SU-DHL-6 (cell line): ENCODE results near the gene WWOX.

ENCODE experiments used
- H2AFZ ChIP-seq: fragments of 200-600 bp; sonication (generic); 2 replicates; pipeline ENCODE4 v1.6.1; 2014; ENCODE audit warnings: low read depth, mild to moderate bottlenecking, moderate library complexity, mixed read lengths, antibody characterized with exemption, low read length; ENCODE audit not compliant: severe bottlenecking
- H3F3A ChIP-seq: fragments of 200-600 bp; shearing (Covaris generic); 2 replicates; pipeline ENCODE4 v1.6.0; 2016; ENCODE audit warnings: antibody characterized with exemption, mild to moderate bottlenecking; ENCODE audit not compliant: insufficient read depth
- H3K27ac ChIP-seq: fragments of 200-600 bp; sonication (generic); 2 replicates; pipeline ENCODE4 v1.5.1; 2016; ENCODE audit warnings: low read depth, mild to moderate bottlenecking, low read length, moderate library complexity, mixed read lengths
- H3K27me3 ChIP-seq: fragments of 200-600 bp; sonication (generic), shearing (Covaris generic); 2 replicates; pipeline ENCODE4 v1.6.0; 2014; ENCODE audit warnings: mild to moderate bottlenecking, low read length
- H3K36me3 ChIP-seq: fragments of 200-600 bp; sonication (generic); 2 replicates; pipeline ENCODE4 v1.6.1; 2014; ENCODE audit warnings: mild to moderate bottlenecking, low read length, mixed read lengths
- H3K4me2 ChIP-seq: fragments of 300-600, 200-600 bp; shearing (Covaris generic), sonication (generic); 2 replicates; pipeline ENCODE4 v1.6.0; 2014; ENCODE audit warnings: low read length, low read depth, mild to moderate bottlenecking; ENCODE audit not compliant: poor library complexity, severe bottlenecking
- H3K4me3 ChIP-seq: fragments of 200-600 bp; sonication (generic); 2 replicates; pipeline ENCODE4 v1.5.1; 2014; ENCODE audit warnings: antibody characterized with exemption, low read length, mild to moderate bottlenecking, mixed read lengths; ENCODE audit not compliant: insufficient read depth, poor library complexity, severe bottlenecking
- H3K79me2 ChIP-seq: fragments of 200-600 bp; sonication (generic); 2 replicates; pipeline ENCODE4 v1.6.1; 2014; ENCODE audit warnings: mild to moderate bottlenecking, low read length, moderate library complexity; ENCODE audit not compliant: insufficient read depth
- H3K9ac ChIP-seq: fragments of 200-600 bp; sonication (generic); 2 replicates; pipeline ENCODE4 v1.7.0; 2014; ENCODE audit warnings: mild to moderate bottlenecking, low read length
- H3K9me2 ChIP-seq: fragments of 200-600 bp; sonication (generic); replicated peaks from 2 replicates; pipeline ENCODE4 v1.6.1; 2014; ENCODE audit warnings: low read length; ENCODE audit not compliant: insufficient read depth
- H3K9me3 ChIP-seq: fragments of 200-600 bp; sonication (generic); 2 replicates; pipeline ENCODE4 v1.6.1; 2014; ENCODE audit warnings: low read length, mixed read lengths; ENCODE audit not compliant: insufficient read depth
- H4K20me1 ChIP-seq: fragments of 200-600 bp; sonication (generic); 2 replicates; pipeline ENCODE4 v1.6.1; 2014; ENCODE audit warnings: low read depth, mild to moderate bottlenecking, antibody characterized with exemption, low read length, moderate library complexity, mixed read lengths
- EZH2phosphoT487 ChIP-seq: fragments of 200-600 bp; sonication (generic), shearing (Covaris generic); conservative IDR thresholded peaks from 2 replicates; pipeline ENCODE4 v1.6.1; 2018; ENCODE audit warnings: mild to moderate bottlenecking, antibody characterized with exemption, low read length, moderate library complexity, mixed read lengths
- TF ChIP-seq, protein P1 (sequence below): fragments of 200-600 bp; sonication (generic); IDR thresholded peaks from one replicate; pipeline ENCODE4 v1.5.1; 2017; ENCODE audit warnings: antibody characterized with exemption, mild to moderate bottlenecking, low read length, moderate library complexity; ENCODE audit not compliant: insufficient read depth, poor library complexity, severe bottlenecking

Gene WWOX

DNA sequence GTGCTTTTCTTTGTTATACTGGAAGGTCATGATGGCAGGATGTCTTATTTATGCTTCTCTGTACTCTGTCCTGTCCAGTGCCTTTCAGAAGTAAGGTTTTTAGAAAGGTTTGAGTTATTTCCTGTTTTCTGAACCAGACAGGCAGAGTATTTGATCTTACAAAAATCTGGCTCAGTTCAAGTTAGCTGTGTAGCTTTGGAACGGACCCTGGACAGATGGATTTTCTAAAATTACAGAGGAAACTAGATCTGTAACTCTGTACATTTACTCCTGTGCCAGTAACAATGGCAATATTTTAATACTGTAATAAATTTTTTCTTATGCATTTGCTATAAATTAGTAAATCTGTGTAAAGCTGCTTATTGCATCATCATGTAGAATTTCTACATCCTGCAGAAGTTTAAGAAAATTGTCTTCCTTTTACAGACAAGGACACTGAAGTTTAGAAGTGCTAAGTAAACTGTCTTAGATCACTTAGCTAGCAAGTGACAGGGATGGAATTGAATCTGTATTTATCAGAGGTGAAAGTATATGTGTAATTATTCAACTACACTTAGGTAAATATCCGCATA lies 347.6 kb downstream of the WWOX start:
- Histone ChIP-seq H3K9me2 (no peaks in the 10 kb centered on the region), H3K36me3 (no peaks in the 10 kb centered on the region), H2AFZ (no peak overlapping the region), H3K9ac (no peak overlapping the region), H3K4me2 (no peak overlapping the region), H3K4me3 (no peak overlapping the region), H3F3A (no peaks in the 10 kb centered on the region), H3K27me3 (no peaks in the 10 kb centered on the region), H4K20me1 (no peaks in the 10 kb centered on the region), H3K79me2 (no peaks in the 10 kb centered on the region), H3K27ac (no peak overlapping the region), H3K9me3 (no peaks in the 10 kb centered on the region)
- TF ChIP-seq, protein P1, sequence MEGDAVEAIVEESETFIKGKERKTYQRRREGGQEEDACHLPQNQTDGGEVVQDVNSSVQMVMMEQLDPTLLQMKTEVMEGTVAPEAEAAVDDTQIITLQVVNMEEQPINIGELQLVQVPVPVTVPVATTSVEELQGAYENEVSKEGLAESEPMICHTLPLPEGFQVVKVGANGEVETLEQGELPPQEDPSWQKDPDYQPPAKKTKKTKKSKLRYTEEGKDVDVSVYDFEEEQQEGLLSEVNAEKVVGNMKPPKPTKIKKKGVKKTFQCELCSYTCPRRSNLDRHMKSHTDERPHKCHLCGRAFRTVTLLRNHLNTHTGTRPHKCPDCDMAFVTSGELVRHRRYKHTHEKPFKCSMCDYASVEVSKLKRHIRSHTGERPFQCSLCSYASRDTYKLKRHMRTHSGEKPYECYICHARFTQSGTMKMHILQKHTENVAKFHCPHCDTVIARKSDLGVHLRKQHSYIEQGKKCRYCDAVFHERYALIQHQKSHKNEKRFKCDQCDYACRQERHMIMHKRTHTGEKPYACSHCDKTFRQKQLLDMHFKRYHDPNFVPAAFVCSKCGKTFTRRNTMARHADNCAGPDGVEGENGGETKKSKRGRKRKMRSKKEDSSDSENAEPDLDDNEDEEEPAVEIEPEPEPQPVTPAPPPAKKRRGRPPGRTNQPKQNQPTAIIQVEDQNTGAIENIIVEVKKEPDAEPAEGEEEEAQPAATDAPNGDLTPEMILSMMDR, result no peak
- no peak for TF ChIP-seq EZH2phosphoT487

DNA sequence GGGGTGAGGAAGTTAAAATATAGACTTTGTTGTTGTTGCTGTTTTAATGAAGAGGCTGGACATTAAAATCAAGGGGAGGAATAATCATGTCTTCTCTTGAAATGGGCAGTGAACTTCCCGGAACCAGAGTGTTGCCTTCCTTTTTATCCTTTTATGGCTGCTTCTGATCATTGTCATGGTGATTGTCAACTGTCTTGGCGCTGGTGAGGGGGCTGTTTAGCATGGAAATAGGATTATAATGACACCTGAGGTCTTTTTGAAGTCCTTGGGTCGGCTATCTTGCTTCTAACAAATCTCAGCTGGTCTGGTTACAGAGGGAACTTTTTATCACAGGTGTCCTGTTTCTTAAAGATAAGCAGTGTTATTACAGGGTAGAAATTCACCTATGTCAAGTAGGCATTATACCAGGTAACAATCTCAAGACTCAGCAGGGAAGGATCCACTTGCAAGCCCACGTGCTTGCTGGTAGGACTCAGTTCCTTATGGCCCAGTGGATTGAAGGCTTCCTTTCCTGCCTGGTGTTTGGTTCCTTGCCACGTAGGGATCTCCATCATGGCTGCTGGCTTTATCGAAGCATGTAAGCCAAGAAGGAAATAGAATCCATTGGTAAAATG lies 349.3 kb downstream of the WWOX start:
- Histone ChIP-seq H3K4me3 (no peak overlapping the region), H3K27ac (no peak overlapping the region), H3K9me3 (no peaks in the 10 kb centered on the region), H3F3A (no peaks in the 10 kb centered on the region), H3K79me2 (no peaks in the 10 kb centered on the region), H3K9me2 (no peaks in the 10 kb centered on the region), H3K4me2 (no peak overlapping the region), H3K36me3 (no peaks in the 10 kb centered on the region), H3K9ac (no peak overlapping the region), H2AFZ (no peak overlapping the region), H4K20me1 (no peaks in the 10 kb centered on the region), H3K27me3 (no peaks in the 10 kb centered on the region)
- TF ChIP-seq, protein P1, result no peak
- TF ChIP-seq EZH2phosphoT487, result no peak

DNA sequence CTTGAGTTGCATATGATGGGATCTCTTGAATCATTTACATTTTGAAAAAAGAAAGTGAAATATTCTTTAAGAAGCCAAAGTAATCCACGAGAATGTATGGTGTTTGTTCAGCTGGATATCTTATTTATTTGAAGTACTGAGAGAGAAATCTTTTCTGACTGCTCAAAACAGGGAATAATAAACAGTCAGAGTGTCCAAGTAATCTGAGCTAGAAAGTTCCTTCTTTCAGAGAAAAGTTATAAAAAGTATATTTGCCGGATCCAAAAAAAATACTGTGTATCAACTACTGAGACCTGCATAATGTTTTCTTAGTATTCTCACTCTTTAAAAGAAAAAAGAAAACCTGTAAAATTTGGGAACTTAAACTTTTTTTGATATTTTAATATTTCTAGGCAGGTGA lies 350.8 kb downstream of the WWOX start:
- TF ChIP-seq EZH2phosphoT487, result no peak
- TF ChIP-seq, protein P1, result no peak
- Histone ChIP-seq H3K9ac (no peak overlapping the region), H3F3A (no peaks in the 10 kb centered on the region), H3K9me2 (no peaks in the 10 kb centered on the region), H3K9me3 (no peaks in the 10 kb centered on the region), H3K27ac (no peak overlapping the region), H3K27me3 (no peaks in the 10 kb centered on the region), H3K36me3 (no peaks in the 10 kb centered on the region), H3K4me2 (no peak overlapping the region), H3K4me3 (no peak overlapping the region), H3K79me2 (no peaks in the 10 kb centered on the region), H4K20me1 (no peaks in the 10 kb centered on the region), H2AFZ (no peak overlapping the region)
